ENCODE results near the gene CDC25A. TPM values are rescaled to one million over a fixed set of nuclear protein-coding genes. Genes with fewer than 3 reads are reported as not detected.

CDC25A gene
- total RNA-seq, result 1 to 10 TPM in 3 of 4 donors, under 1 TPM in 1; 0.94 to 4.0 (median 3.7) TPM

DNA sequence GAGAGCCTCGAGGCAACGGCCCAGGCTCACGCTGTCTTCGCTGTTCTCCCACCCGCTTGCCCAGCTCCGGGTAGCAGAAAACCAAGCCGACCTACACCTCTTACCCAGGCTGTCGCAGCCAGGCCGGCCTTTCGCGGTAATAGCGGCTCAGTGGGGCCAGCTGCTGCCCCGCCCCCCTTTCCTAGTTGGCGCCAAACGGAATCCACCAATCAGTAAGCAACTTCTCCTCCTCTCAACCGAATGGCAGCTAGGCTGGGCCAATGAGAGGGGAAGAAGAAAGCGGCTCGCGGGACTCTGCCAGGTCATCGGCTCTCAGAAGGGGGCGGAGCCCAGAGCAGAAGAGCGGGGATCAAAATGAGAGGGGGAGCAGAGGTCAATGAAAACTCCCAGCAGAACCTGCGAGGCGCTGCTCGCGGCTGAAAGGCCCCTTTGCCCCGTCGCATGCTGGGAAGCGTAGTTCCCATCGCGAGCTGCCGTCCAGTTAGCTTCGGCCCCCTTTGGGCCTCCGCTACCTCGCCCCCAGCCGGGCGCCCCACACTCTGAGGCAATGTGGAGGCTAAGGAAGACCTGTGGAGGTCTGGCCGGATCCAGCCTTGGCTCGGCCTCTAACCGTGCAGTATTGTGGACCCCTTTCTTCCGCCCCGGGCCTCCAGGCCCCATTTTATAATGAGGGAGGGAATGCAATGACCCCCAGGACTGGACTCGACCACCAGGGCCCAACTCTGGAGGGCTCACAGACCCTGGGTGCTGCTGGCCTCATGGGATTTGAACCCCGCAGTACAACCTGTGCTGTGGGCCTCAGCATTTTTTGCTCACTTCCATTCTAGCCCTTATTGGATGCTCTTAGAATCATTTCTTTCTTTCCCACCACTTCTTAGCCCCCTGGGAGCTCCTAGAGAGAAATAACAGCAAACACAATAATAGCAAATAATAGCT lies at the start of gene CDC25A:
CDC25A (minus strand) TSS at position 152 of the 936 bp plus-strand sequence. CDS start 470 bp downstream, outside the sequence.
- peak; percentile 98 for DNase-seq
- Histone ChIP-seq H3K9me3 (no peaks in the 10 kb centered on the region), H3K4me3 (replicated peaks in 1 of 3) (peak within 1 kb of the TSS; percentile 49 to 78 (median 58)), H3K4me1 (peaks cover 9 to 10% of the 10 kb centered on the region in 2 donors), H3K27ac (peak within 1 kb of the TSS in 2 of 3 donors; percentile 54 to 56), H3K36me3 (no peaks in the 10 kb centered on the region), H3K27me3 (no peaks in the 10 kb centered on the region)
- 8 to 14% methylated on average over 29 to 34 of the region's 44 CpGs for WGBS, 2 donors
- TF ChIP-seq POLR2A (IDR thresholded peaks at IDR 0.05), result peak in 1 of 2 donors; percentile 52
- TF ChIP-seq, protein P1, sequence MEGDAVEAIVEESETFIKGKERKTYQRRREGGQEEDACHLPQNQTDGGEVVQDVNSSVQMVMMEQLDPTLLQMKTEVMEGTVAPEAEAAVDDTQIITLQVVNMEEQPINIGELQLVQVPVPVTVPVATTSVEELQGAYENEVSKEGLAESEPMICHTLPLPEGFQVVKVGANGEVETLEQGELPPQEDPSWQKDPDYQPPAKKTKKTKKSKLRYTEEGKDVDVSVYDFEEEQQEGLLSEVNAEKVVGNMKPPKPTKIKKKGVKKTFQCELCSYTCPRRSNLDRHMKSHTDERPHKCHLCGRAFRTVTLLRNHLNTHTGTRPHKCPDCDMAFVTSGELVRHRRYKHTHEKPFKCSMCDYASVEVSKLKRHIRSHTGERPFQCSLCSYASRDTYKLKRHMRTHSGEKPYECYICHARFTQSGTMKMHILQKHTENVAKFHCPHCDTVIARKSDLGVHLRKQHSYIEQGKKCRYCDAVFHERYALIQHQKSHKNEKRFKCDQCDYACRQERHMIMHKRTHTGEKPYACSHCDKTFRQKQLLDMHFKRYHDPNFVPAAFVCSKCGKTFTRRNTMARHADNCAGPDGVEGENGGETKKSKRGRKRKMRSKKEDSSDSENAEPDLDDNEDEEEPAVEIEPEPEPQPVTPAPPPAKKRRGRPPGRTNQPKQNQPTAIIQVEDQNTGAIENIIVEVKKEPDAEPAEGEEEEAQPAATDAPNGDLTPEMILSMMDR (IDR thresholded peaks at IDR 0.05), result no peak
- intact Hi-C loops (cut with DNase I), result no loop called here

DNA sequence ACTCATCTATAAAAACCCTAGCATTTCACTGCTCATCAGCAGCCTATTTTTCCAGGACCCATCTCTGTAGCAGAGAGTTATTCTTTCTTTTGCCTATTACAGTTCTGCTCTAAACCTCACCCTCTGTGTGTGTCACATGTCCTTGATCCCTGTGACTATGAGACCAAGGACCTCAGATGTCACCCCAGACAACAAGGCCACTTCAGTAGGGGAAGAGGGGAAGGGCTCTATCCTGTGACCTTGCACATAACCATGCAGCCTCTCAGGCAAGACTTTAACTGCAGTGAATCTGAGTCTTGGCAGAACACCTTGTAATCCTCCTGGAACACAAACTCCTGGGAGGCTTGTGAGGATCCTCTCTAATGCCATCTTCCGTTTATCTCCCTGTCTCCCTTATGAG lies 48.3 kb upstream of the CDC25A start:
- Histone ChIP-seq H3K9me3 (no peaks in the 10 kb centered on the region), H3K27me3 (no peaks in the 10 kb centered on the region), H3K27ac (no peak overlapping the region), H3K4me3 (replicated peaks in 1 of 3) (no peak overlapping the region), H3K36me3 (no peaks in the 10 kb centered on the region), H3K4me1 (peaks cover 27 to 31% of the 10 kb centered on the region in 2 donors)
- no peak for DNase-seq
- WGBS, 2 donors, result 70 to 88% methylated on average over 1 of the region's 1 CpG
- TF ChIP-seq, protein P1 (IDR thresholded peaks at IDR 0.05), result no peak
- TF ChIP-seq POLR2A (IDR thresholded peaks at IDR 0.05), result no peak
- intact Hi-C loops (cut with DNase I), result no loop called here

DNA sequence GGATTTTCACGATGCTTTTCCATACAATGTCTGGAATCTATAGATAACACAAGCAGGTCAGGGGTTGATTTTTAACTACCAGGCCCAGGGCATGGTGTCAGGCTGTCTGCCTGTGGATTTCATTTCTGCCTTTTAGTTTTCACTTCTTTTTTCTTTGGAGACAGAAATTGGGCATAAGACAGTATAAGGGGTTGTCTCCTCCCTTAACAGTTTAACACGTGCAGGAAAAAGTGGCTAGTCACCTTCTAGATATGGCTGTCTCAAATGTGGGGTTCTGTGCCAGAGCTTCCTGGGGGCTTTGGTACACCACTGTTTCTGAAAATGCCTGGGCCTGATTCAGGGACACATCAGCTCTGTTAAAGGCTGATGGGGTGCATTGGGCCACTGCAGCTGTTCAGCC lies 45.3 kb upstream of the CDC25A start:
- H3K36me3 ChIP-seq, result no peaks in the 10 kb centered on the region
- H3K4me1 ChIP-seq, result peaks cover 32 to 34% of the 10 kb centered on the region in 2 donors
- no peak for DNase-seq
- H3K27me3 ChIP-seq, result no peaks in the 10 kb centered on the region
- WGBS, 2 donors, result 93 to 95% methylated on average over 2 of the region's 2 CpGs
- H3K9me3 ChIP-seq, result no peaks in the 10 kb centered on the region
- intact Hi-C loops (cut with DNase I), result no loop called here
- no peak overlapping the region for H3K4me3 ChIP-seq (replicated peaks in 1 of 3)
- H3K27ac ChIP-seq, result peak overlapping the region; percentile 71 to 92 (median 92)
- TF ChIP-seq POLR2A (IDR thresholded peaks at IDR 0.05), result no peak

DNA sequence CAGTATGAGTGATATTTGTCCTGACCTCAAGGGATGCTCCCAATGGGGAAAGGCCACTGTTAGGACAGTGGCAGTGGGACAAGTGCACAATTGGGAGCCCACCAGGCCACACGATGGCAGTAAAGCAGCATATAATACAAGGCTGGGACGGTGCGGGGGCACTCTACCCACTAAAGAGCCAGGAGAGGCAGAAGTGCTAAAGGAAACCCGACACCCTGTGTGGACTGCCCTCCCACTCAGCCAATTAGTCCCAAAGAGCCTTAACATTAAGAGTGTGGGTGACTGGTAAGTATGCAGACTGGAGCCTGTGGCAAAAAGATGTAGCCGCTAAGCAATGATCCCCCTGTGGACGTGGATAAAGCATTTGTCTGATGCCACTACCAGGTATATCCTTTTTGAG lies 44.5 kb upstream of the CDC25A start:
- intact Hi-C loops (cut with DNase I), result no loop called here
- TF ChIP-seq, protein P1 (IDR thresholded peaks at IDR 0.05), result peak in 5 of 6 experiments; percentile 33 to 72 (median 51)
- TF ChIP-seq POLR2A (IDR thresholded peaks at IDR 0.05), result peak in 1 of 2 donors; percentile 59
- peak; percentile 84 for DNase-seq
- Histone ChIP-seq H3K27ac (peak overlapping the region; percentile 71 to 92 (median 92)), H3K9me3 (no peaks in the 10 kb centered on the region), H3K4me1 (peaks cover 32 to 34% of the 10 kb centered on the region in 2 donors), H3K27me3 (no peaks in the 10 kb centered on the region), H3K4me3 (replicated peaks in 1 of 3) (no peak overlapping the region), H3K36me3 (no peaks in the 10 kb centered on the region)
- WGBS, 2 donors, result 20 to 26% methylated on average over 6 of the region's 6 CpGs

DNA sequence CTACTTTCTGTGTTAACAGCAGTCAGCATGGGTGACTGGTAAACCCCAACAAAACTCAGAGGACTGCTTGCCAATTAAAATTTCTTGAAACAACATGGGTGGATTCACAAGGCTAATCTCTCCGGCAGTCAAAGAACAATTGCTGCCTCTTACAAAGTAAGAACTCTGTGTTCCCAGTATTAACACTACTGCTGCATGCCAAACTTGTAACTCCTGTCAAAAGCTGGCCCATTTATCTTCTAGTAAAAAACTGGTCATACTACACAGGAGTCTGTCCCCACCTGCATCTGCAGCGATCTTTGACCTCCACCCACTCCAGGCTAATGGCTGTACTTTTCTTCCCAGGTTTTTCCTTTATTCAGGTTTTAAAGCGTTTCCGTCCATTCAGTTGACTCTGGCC lies 44.0 kb upstream of the CDC25A start:
- Histone ChIP-seq H3K36me3 (no peaks in the 10 kb centered on the region), H3K9me3 (no peaks in the 10 kb centered on the region), H3K27ac (peak overlapping the region; percentile 89 to 92 (median 92)), H3K4me3 (replicated peaks in 1 of 3) (no peak overlapping the region), H3K4me1 (peaks cover 32 to 34% of the 10 kb centered on the region in 2 donors), H3K27me3 (no peaks in the 10 kb centered on the region)
- intact Hi-C loops (cut with DNase I), result no loop called here
- TF ChIP-seq, protein P1 (IDR thresholded peaks at IDR 0.05), result no peak
- TF ChIP-seq POLR2A (IDR thresholded peaks at IDR 0.05), result no peak
- WGBS, 2 donors, result 32 to 46% methylated on average over 4 of the region's 4 CpGs
- DNase-seq, result peak; percentile 66 to 73
